K562 (cell line): ENCODE data around the gene ZKSCAN3. TPM values are rescaled to one million over a fixed set of nuclear protein-coding genes. Genes with fewer than 3 reads are reported as not detected.

Experiments
- ATAC-seq: fragments of 200-7000 bp; cut with Tn5 transposase; 3 replicates; pipeline ENCODE4 v1.9.1; 2020; ENCODE audit warnings: moderate library complexity
- BruUV-seq: library from RNA; stranded (reverse); fragments of 400-500 nt; replicated peaks from 2 replicates; lab custom pipeline; 2021; lab: Mats Ljungman, UMichigan
- CTCF ChIA-PET: fragments of 300-600 bp; formaldehyde crosslinking; extraction: SDS; loops from one replicate; lab custom pipeline; 2021; ENCODE audit warnings: low intra/inter-chr PET ratio; lab: Yijun Ruan, JAX
- POLR2A ChIA-PET: fragments of 300-600, 350-650 bp; sonication (Branson Sonifier 250); formaldehyde crosslinking; extraction: SDS; loops from one replicate; lab custom pipeline; 2021; ENCODE audit warnings: antibody characterized with exemption, inconsistent platforms; lab: Yijun Ruan, JAX
- DNase-seq, 4 experiments: peaks; one replicate each; pipeline versions ENCODE4 v3.0.0 to v3.0.0-alpha.2; 2011 to 2018; ENCODE audit warnings: low spot score in 3 of 4, mixed read lengths in 3 of 4; ENCODE audit errors: extremely low read depth in 1 of 4
- FAIRE-seq: peaks from 2 replicates; lab custom pipeline; 2011; peaks lifted over from hg19 to GRCh38; lab: Jason Lieb, UNC
- H2AFZ ChIP-seq: 2 replicates; pipeline ENCODE4 v1.6.0; 2011; ENCODE audit warnings: low read depth, low read length, control low read depth, inconsistent platforms
- H3K27ac ChIP-seq: fragments of 200-600 bp; 3 replicates; pipeline ENCODE4 v1.8.0; 2011; ENCODE audit warnings: low read depth, mild to moderate bottlenecking, control low read depth, inconsistent platforms, low read length, moderate library complexity, mixed read lengths; ENCODE audit errors: extremely low read depth
- H3K27me3 ChIP-seq, 2 experiments: fragments of 300-600 bp in 1 of 2; 2 replicates in 1 of 2; 3 replicates in 1 of 2; pipeline versions ENCODE4 v1.6.0 to v1.8.0; 2011; ENCODE audit warnings: inconsistent platforms in 2 of 2, low read length in 2 of 2, mild to moderate bottlenecking in 1 of 2, mixed read lengths in 1 of 2, moderate library complexity in 1 of 2; ENCODE audit not compliant: control insufficient read depth in 2 of 2, insufficient read depth in 2 of 2
- H3K36me3 ChIP-seq: fragments of 300-600 bp; 3 replicates; pipeline ENCODE4 v1.8.0; 2011; ENCODE audit warnings: mild to moderate bottlenecking, low read length, inconsistent platforms; ENCODE audit not compliant: control insufficient read depth, insufficient read depth
- H3K4me1 ChIP-seq, 2 experiments: fragments of 200-600 bp in 1 of 2; replicated peaks in 1 of 2; 2 replicates in 1 of 2; 3 replicates in 1 of 2; pipeline versions ENCODE4 v1.5.1 to v1.8.0; 2011; ENCODE audit warnings: inconsistent platforms in 2 of 2, low read length in 2 of 2, mild to moderate bottlenecking in 1 of 2, mixed read lengths in 1 of 2, moderate library complexity in 1 of 2; ENCODE audit not compliant: control insufficient read depth in 2 of 2, insufficient read depth in 2 of 2
- H3K4me2 ChIP-seq: 2 replicates; pipeline ENCODE4 v1.6.1; 2011; ENCODE audit warnings: low read length, control low read depth, inconsistent platforms, mixed read lengths; ENCODE audit not compliant: insufficient read depth
- H3K4me3 ChIP-seq: fragments of 200-600 bp; sonication (generic), shearing (Covaris generic); 2 replicates; pipeline ENCODE4 v1.5.1; 2016; ENCODE audit warnings: control low read depth, inconsistent platforms
- H3K79me2 ChIP-seq: fragments of 200-600 bp; 3 replicates; pipeline ENCODE4 v1.8.0; 2011; ENCODE audit warnings: low read length, inconsistent platforms; ENCODE audit not compliant: control insufficient read depth, insufficient read depth
- H3K9ac ChIP-seq, 2 experiments: 2 replicates each; pipeline versions ENCODE4 v1.6.0 to v1.6.1; 2011; ENCODE audit warnings: low read depth in 2 of 2, low read length in 2 of 2, control low read depth in 1 of 2, inconsistent platforms in 1 of 2, mild to moderate bottlenecking in 1 of 2, mixed read lengths in 1 of 2; ENCODE audit not compliant: insufficient read depth in 1 of 2
- H3K9me1 ChIP-seq: one replicate; pipeline ENCODE4 v1.6.0; 2011; ENCODE audit warnings: inconsistent platforms, mild to moderate bottlenecking, low read length, moderate library complexity; ENCODE audit not compliant: control insufficient read depth, insufficient read depth
- H3K9me3 ChIP-seq: replicated peaks from 2 replicates; pipeline ENCODE4 v1.5.1; 2011; ENCODE audit warnings: low read depth, low read length, inconsistent platforms; ENCODE audit not compliant: control insufficient read depth, insufficient read depth
- H4K20me1 ChIP-seq: replicated peaks from 2 replicates; pipeline ENCODE4 v1.6.1; 2011; ENCODE audit warnings: low read length, inconsistent platforms, mixed read lengths; ENCODE audit not compliant: control insufficient read depth, insufficient read depth
- CTBP1 ChIP-seq: fragments of 450-650 bp; IDR thresholded peaks from 2 replicates; pipeline ENCODE4 v1.6.1; 2016; ENCODE audit warnings: borderline replicate concordance
- GTF2E2 ChIP-seq: fragments of 200-800 bp; sonication (Bioruptor generic); IDR thresholded peaks from 2 replicates; pipeline ENCODE4 v1.6.1; 2016; ENCODE audit warnings: missing genetic modification characterization, missing compliant biosample characterization
- MTA1 ChIP-seq: fragments of 450-650 bp; IDR thresholded peaks from 2 replicates; pipeline ENCODE4 v1.6.1; 2017; ENCODE audit warnings: borderline replicate concordance
- POLR3A ChIP-seq: IDR thresholded peaks from 2 replicates; pipeline ENCODE4 v1.6.1; 2011; ENCODE audit warnings: borderline replicate concordance, mild to moderate bottlenecking, moderate library complexity; ENCODE audit not compliant: insufficient read length, insufficient read depth; ENCODE audit errors: extremely low read depth
- SMAD1 ChIP-seq: fragments of 150-350 bp; IDR thresholded peaks from 2 replicates; pipeline ENCODE4 v1.6.1; 2014; ENCODE audit warnings: low read length, low read depth; ENCODE audit not compliant: partially characterized antibody
- YY1 ChIP-seq, 3 experiments: IDR thresholded peaks; 2 replicates each; pipeline ENCODE4 v1.6.1; 2011; ENCODE audit warnings: low read length in 2 of 3, mild to moderate bottlenecking in 2 of 3, moderate library complexity in 2 of 3, borderline replicate concordance in 1 of 3, control low read depth in 1 of 3, low read depth in 1 of 3; ENCODE audit not compliant: insufficient read depth in 3 of 3, insufficient replicate concordance in 2 of 3, control insufficient read depth in 1 of 3, insufficient read length in 1 of 3; ENCODE audit errors: extremely low read depth in 1 of 3
- ZBTB40 ChIP-seq, 2 experiments: fragments of 450-650 bp in 1 of 2; sonication (generic) in 1 of 2; formaldehyde crosslinking in 1 of 2; IDR thresholded peaks; 2 replicates each; pipeline versions ENCODE4 v1.7.1 to v1.9.0; 2016 to 2022; ENCODE audit warnings: inconsistent platforms in 1 of 2, mild to moderate bottlenecking in 1 of 2, missing genetic modification reagents in 1 of 2
- ZNF124 ChIP-seq: sonication (generic); formaldehyde crosslinking; IDR thresholded peaks from 2 replicates; pipeline ENCODE4 v1.8.1; 2022; ENCODE audit warnings: missing genetic modification reagents
- WGBS: fragments of 100-300 bp; shearing (Covaris generic); methylation state at CpG from one replicate; pipeline ENCODE4 v1.1.6; 2016; ENCODE audit warnings: low coverage, mixed read lengths; ENCODE audit not compliant: insufficient coverage; ENCODE audit errors: missing lambda C conversion rate; 5-methylcytosine and 5-hydroxymethylcytosine counted together
- in situ Hi-C: fragments of 300-500 bp; cut with MboI; formaldehyde crosslinking; loops from 4 replicates; pipeline ENCODE4 v1.15.0; 2018; ENCODE audit warnings: inconsistent platforms, mixed read lengths
- intact Hi-C: fragments of 100-400 bp; cut with micrococcal nuclease; formaldehyde crosslinking; loops from 2 replicates; pipeline ENCODE4 v1.14.2; 2022
- polyA plus RNA-seq, 8 experiments: library from polyadenylated mRNA; depleted of rRNA in 4 of 8; stranded (reverse) in 5 of 8; unstranded in 3 of 8; fragments of >200 nt; fragmentation: Nextera tagmentation in 2 of 8; fragmentation: Illumina TruSeq in 1 of 8; extraction: Ambion mirVana in 2 of 8; extraction: Trizol in 1 of 8; gene quantifications; 2 replicates each; pipeline versions ENCODE4 v1.2.1 to v1.2.3, GENCODE V29; 2011 to 2014; ENCODE audit warnings: inconsistent platforms in 1 of 8, missing spikeins in 1 of 8
- total RNA-seq, 7 experiments: library from RNA; depleted of rRNA in 6 of 7; stranded (reverse); fragments of >200 nt in 6 of 7; fragmentation: Illumina TruSeq in 2 of 7; extraction: Trizol in 2 of 7; gene quantifications; 2 replicates each; pipeline versions ENCODE4 v1.2.1 to v1.2.3, GENCODE V29; 2011 to 2021; ENCODE audit warnings: low replicate concordance in 1 of 7
- TF ChIP-seq, protein P1 (sequence below): sonication (generic); formaldehyde crosslinking; IDR thresholded peaks from 2 replicates; pipeline ENCODE4 v1.8.0; 2022; ENCODE audit warnings: mild to moderate bottlenecking, low read depth, missing genetic modification reagents

ZKSCAN3 gene
- total and polyA plus RNA-seq, 9 of the 15 experiments (the other 6 are each of a cell fraction or from before 2014, with no cell fraction given): 3.0 to 12.4 (median 10.2) TPM

DNA sequence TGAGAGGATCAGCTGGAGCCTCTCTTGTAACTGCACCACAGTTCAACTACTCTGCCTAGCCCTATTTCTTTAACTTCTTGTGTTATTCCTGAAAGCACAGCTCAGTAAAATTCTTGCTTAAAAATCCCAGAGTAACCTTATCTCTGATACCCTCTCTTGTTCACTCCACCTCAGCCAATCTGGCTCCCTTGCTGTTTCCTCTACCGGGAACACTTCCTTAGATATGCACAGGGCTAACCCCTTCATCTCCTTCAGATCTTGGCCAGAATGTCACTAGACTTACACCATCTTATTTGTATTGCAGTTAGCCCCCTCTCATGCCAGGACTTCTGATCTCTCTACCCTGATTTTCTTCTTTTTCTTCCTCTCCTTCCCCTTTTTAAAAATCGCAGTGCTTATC lies 2.6 kb upstream of the ZKSCAN3 start:
- peaks cover 23% of the 10 kb centered on the region for H3K79me2 ChIP-seq
- no peak overlapping the region for H3K4me3 ChIP-seq
- BruUV-seq: no TSS peak
- ChIA-PET POLR2A (interaction anchor here (0.6 to 5.1 kb wide), 5 partner anchors 9 to 454 kb away, joined by 3 to 60 read pairs (median 6); partner anchors contain the start of gene ZSCAN31), CTCF (interaction anchor here (0.7 kb wide), 1 partner anchor 127 kb away, joined by 3 read pairs; no protein-coding TSS in a partner anchor)
- FAIRE-seq: peak; percentile 6
- 0% methylated on average over 2 of the region's 2 CpGs for WGBS
- H2AFZ ChIP-seq: no peak overlapping the region
- no peak overlapping the region for H3K9ac ChIP-seq
- peak in 1 of 4 experiments; percentile 63 for DNase-seq
- no peaks in the 10 kb centered on the region for H4K20me1 ChIP-seq
- in situ Hi-C loops: no loop called here
- intact Hi-C loops: no loop called here
- no peak overlapping the region for H3K4me2 ChIP-seq
- no peaks in the 10 kb centered on the region for H3K36me3 ChIP-seq
- H3K4me1 ChIP-seq: peaks cover 13 to 43% of the 10 kb centered on the region in 2 experiments; a peak in 4 of 5 replicates
- ATAC-seq: peak; percentile 20; the same call in 2 of the 3 replicates
- H3K9me1 ChIP-seq: no peaks in the 10 kb centered on the region
- no peaks in the 10 kb centered on the region for H3K9me3 ChIP-seq
- no peaks in the 10 kb centered on the region for H3K27me3 ChIP-seq
- no peak overlapping the region; the same call in 2 of the 3 replicates for H3K27ac ChIP-seq
- TF ChIP-seq GTF2E2 (tag) (no peak), MTA1 (peak; percentile 53; the same call in 1 of the 2 replicates), CTBP1 (peak; percentile 40; the same call in 1 of the 2 replicates), ZBTB40 (IDR thresholded peaks at IDR 0.05) (peak; percentile 34; the same call in 1 of the 2 replicates), ZBTB40 (CRISPR knock-in tag; IDR thresholded peaks at IDR 0.05) (no peak), SMAD1 (no peak), POLR3A (no peak), YY1 (IDR thresholded peaks at IDR 0.05; ENCODE audit: borderline replicate concordance in 1 of 3, control insufficient read depth in 1 of 3, extremely low read depth in 1 of 3, insufficient read depth in 3 of 3, insufficient read length in 1 of 3, insufficient replicate concordance in 2 of 3, low read depth in 1 of 3, low read length in 2 of 3) (no peak), ZNF124 (CRISPR knock-in tag) (no peak)
- TF ChIP-seq, protein P1, sequence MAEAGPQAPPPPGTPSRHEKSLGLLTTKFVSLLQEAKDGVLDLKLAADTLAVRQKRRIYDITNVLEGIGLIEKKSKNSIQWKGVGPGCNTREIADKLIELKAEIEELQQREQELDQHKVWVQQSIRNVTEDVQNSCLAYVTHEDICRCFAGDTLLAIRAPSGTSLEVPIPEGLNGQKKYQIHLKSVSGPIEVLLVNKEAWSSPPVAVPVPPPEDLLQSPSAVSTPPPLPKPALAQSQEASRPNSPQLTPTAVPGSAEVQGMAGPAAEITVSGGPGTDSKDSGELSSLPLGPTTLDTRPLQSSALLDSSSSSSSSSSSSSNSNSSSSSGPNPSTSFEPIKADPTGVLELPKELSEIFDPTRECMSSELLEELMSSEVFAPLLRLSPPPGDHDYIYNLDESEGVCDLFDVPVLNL (CRISPR knock-in tag): no peak
